GM19099 (cell line): ENCODE results near the gene TBC1D13.

Experiments used
- POLR2A ChIP-seq: IDR thresholded peaks from 3 replicates; pipeline ENCODE4 v1.6.1; 2011; ENCODE audit warnings: low read depth; ENCODE audit not compliant: insufficient read length; ENCODE audit errors: extremely low read depth

The TBC1D13 gene

DNA sequence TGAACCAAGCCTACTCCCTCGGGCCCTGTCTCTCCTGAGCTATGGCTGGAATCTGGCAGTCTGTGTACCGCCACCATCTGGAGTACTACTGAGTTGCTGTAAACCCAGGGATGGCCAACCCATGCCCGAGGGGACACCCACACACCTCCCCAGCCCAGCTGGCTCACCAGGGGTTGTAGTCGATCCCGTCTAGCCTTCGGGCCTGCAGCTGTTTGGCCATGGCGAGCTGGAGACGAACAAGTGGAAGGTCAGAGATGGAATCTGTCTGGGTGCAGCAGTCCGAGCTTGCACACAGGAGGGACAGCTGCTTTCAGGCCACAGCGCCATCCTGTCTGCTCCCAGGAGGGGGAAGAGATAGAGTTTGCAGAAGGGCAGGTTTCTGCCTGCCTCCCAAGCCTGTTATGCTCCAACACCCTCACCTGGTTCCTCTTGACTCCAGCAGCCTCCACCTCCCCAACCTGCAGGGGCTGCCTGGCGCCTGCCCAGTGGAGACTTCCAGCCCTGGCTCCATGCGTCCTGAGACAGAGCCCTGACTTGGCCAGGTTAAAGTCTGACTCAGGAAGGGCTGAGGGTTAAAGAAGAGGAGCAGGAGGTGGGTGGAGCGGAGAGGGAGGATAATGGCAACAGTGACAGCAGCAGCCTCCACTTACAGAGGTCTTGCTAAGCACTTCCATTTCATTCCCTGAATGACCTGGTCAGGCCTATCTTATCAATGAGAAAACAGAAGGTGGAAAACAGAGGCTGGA, 58.3 kb downstream of the TBC1D13 start:
- no peak for TF ChIP-seq POLR2A

DNA sequence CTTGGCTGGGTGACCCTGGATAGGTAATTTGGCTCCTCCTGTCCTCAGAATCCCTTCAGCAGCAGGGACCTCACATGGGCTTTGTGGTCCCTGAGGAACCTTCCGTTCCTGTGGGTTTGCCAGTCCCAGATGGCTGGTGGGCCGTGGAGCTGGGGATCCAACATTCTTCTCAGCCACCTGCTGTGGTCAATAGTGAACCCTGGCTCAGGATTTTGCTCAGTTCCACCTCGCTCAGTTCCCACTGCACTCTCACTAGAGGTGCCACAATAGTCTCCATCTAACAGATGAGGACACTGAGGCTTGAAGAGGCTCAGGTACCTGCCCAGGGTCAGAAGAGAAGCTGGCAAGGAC, 59.6 kb downstream of the TBC1D13 start:
- no peak for TF ChIP-seq POLR2A

- no peak for TF ChIP-seq POLR2A
Observed at GRCh38 chr9:128847803-128848202, 60.8 kb downstream of the TBC1D13 start.
